GM18511 (cell line): ENCODE results near the gene DCAF6.

Source experiments
- ATAC-seq: cut with Tn5 transposase; IDR thresholded peaks from one replicate; pipeline ENCODE4 v1.9.1; 2021; ENCODE audit warnings: mild to moderate bottlenecking, moderate library complexity; ENCODE audit not compliant: unreplicated experiment

The DCAF6 gene

DNA sequence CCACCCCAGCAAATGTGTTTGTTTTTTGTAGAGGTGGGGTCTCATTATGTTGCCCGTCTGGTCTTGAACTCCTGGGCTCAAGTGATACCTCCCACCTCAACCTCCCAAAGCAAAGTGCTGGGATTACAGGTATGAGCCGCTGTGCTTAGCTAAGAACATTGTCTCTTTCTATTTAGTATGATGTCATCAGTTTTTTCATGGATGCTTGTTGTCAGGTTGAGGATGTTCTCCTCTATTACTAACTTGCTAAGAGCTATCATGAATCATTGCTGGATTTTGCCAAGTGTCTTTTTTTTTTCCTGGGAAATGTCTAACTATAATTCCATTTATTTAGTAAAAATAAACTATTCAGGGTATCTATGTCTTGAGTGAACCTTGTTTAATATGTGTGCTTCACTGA lies 19.4 kb downstream of the DCAF6 start:
- no peak for ATAC-seq

- ATAC-seq = no peak
These were observed 21.2 kb downstream of the DCAF6 start for GRCh38 chr1:167957710-167958109.

DNA sequence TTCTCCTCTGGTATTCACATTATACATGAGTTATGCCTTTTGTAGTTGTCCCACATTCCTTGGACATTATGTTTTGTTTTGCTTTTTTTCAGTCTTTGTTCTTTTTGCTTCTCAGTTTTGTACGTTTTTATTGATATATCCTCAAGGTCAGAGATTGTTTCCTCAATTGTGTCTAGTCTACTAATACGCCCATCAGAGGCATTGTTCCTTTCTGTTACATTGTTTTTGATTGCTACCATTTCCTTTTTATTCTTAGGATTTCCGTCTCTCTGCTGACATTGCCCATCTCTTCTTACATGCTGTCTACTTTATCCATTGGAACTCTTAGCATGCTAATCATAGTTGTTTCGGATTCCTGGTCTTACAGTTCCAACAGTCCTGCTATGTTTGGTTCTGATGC lies 28.2 kb downstream of the DCAF6 start:
- ATAC-seq = no peak

GRCh38 chr1:167966050-167966449 lies 29.6 kb downstream of the DCAF6 start:
- ATAC-seq = no peak

DNA sequence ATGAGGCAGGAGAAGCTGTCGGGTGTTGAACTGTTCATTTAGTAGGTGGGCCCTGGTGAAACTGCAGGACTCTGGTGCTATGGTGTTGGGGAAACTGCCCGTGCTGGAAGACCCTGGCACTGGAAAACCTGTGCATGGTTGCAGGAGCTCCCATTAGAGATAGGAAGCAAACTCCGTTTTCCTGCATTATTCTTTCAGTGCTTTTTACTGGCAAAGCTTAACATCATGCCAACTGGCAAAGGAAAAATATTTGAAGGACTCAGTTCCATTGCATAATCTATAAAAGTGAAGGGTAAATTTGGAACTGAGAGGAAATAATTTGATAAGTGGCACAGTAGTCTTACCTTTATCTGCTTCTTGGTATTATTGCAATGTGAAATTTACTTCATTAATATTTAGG lies 32.1 kb downstream of the DCAF6 start:
- ATAC-seq = no peak

DNA sequence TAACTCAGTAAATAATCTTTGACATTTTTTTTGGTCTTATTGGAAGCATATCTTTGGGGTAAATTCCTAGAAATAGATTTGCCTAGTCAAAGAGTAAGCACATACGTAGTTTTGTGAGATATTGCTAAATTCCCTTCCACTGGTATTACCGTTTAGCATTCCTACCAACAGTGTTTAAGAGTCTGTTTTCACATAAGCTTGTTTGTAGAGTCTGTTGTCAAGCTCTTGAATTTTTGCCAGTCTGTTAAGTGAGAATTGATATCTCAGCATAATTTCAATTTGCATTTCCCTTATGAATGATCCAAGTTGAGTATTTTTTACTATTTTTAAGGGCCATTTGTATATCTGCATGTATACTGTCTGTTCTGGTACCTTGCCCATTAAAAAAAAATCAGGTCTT lies 37.3 kb downstream of the DCAF6 start:
- ATAC-seq = no peak

GRCh38 chr1:167974698-167975097 lies 38.2 kb downstream of the DCAF6 start:
- ATAC-seq = no peak

DNA sequence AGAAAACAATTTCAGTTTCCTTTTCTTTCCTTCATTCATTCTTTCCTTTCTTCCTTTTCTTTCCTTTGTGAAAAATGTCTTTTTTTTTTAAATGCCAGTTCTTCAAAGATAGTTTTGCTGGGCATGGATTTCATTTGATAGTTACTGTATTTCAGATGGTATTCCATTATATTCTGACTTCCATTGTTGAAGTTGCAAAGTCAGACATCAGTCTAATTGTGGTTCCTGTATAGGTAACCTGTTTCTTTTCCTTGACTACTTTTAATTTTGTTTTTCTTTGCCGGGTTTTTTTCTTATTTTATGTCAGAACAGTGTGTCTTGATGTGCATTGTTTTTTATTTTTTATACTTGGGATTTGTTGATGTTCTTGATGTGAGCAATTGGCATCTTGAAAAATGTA lies 40.8 kb downstream of the DCAF6 start:
- no peak for ATAC-seq

DNA sequence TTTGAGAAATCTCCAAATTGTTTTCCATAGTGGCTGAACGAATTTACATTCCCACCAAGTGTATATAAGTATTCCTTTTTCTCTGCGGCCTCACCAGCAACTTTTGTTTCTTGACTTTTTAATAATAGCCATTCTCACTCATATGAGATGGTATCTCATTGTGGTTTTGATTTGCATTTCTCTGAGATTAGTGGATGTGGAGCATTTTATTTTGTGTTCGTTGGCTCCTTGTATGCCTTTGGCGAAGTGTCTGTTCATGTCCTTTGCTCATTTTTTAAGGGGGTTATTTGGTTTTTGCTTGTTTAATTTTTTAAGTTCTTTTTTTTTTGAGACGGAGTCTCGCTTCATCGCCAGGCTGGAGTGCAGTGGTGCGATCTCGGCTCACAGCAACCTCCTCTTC lies 45.5 kb downstream of the DCAF6 start:
- no peak for ATAC-seq

- ATAC-seq = no peak
These were observed 47.4 kb downstream of the DCAF6 start for GRCh38 chr1:167983797-167984420.

DNA sequence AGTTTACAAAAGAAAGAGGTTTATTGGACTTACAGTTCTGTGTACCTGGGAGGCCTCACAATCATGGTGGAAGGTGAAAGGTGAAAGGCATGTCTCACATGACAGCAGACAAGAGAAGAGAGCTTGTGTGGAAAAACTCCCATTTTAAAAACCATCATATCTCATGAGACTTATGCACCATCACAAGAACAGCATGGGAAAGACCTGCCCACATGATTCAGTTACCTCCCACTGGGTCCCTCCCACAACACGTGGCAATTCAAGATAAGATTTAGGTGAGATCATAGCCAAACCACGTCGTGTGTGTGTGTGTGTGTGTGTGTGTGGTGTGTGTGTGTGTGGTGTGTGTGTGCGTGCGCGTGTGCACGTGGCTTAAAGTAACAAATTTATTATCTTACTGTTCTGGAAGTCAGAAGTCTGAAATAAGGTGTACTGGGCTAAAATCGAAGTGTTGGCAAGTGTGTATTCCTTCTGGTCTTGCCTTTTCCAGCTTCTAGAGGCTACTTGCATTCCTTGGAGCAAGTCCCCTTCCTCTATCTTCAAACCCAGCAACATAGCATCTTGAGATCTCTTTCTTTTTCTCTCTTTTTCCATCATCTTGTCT lies 48.5 kb downstream of the DCAF6 start:
- ATAC-seq = no peak

DNA sequence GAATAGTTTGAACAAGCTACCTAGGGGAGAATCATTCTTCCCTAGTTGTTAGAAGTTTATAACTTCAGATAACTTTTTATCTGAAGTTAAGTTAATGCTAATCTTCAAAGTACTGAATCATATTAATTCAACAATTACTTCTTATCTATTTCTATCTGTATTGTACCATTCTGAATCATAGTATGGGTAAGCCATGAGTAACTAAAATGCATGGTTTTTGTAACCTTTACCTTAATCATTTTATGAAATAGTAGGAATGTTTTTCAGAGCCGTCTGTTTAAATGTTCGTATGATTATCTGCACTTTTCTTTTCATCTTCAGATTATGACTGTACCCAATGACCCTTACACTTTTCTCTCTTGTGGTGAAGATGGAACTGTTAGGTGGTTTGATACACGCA lies 50.7 kb downstream of the DCAF6 start:
- ATAC-seq = no peak

DNA sequence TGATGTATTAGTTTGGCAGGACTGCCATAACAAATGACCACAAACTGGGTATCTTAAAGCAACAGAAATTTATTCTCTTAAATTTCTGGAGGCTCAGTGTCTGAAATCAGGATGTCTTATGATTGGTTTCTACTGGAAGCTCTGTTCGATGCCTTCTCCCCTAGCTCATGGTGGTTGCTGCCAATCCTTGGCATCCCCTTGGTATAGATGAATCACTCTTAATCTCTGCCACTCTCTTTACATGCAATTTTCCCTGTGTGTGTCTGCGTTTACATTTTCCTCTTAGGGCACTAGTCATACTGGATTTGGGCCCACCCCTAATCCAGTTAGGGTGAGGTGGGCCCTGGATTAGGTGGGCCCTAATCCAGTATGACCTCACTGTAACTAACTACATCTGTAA lies 55.1 kb downstream of the DCAF6 start:
- ATAC-seq = no peak

- ATAC-seq = no peak
These were observed 57.2 kb downstream of the DCAF6 start for GRCh38 chr1:167993720-167994119.

GRCh38 chr1:167994560-167994959 lies 58.1 kb downstream of the DCAF6 start:
- ATAC-seq = no peak

DNA sequence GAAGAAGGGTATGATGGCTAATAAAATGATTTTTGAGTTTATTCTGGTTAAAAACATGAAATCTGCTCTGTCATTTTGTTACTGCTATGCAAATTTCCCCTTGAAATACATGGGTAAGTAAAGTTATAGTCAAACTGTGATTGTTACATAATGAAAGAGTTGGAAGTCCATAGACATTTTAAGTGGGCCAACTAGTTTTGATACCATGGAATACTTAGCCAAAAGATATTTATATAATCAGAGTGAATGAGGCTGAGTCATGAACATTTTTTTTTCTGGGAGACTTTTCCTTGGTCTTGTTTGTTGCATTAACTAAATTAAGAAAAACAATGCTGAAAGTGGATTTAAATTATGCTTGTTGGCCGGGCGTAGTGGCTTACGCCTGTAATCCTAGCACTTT lies 58.6 kb downstream of the DCAF6 start:
- no peak for ATAC-seq

GRCh38 chr1:167996266-167996665 lies 59.8 kb downstream of the DCAF6 start:
- no peak for ATAC-seq

- no peak for ATAC-seq
These were observed 60.6 kb downstream of the DCAF6 start for GRCh38 chr1:167997037-167997575.

DNA sequence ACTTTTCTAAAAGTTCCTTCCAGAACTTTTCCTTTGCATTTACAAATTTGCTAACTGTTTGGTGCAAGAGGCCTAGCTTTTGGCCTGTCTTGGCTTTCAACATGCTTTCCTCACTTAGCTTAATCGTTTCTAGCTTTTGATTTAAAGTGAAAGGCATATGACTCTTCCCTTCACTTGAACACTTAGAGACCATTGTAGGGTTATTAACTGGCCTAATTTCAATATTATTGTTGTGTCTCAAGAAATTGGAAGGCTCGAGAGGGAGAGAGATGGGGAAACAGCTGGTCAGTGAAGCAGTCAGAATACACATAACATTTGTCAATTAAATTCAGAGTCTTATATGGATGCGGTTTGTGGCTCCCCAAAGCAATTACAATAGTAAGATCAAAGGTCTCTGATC lies 63.4 kb downstream of the DCAF6 start:
- ATAC-seq = no peak

- no peak for ATAC-seq
These were observed 64.2 kb downstream of the DCAF6 start for GRCh38 chr1:168000656-168001055.

GRCh38 chr1:168001213-168001612 lies 64.7 kb downstream of the DCAF6 start:
- ATAC-seq = no peak

GRCh38 chr1:168004531-168004930 lies 68.0 kb downstream of the DCAF6 start:
- ATAC-seq = no peak

- ATAC-seq = no peak
These were observed 69.0 kb downstream of the DCAF6 start for GRCh38 chr1:168005529-168005928.
